ENCODE measurements around the gene KIF18B.
A peak's percentile ranks its signal among the peaks of the same experiment; 100 is the strongest.

Gene KIF18B

DNA sequence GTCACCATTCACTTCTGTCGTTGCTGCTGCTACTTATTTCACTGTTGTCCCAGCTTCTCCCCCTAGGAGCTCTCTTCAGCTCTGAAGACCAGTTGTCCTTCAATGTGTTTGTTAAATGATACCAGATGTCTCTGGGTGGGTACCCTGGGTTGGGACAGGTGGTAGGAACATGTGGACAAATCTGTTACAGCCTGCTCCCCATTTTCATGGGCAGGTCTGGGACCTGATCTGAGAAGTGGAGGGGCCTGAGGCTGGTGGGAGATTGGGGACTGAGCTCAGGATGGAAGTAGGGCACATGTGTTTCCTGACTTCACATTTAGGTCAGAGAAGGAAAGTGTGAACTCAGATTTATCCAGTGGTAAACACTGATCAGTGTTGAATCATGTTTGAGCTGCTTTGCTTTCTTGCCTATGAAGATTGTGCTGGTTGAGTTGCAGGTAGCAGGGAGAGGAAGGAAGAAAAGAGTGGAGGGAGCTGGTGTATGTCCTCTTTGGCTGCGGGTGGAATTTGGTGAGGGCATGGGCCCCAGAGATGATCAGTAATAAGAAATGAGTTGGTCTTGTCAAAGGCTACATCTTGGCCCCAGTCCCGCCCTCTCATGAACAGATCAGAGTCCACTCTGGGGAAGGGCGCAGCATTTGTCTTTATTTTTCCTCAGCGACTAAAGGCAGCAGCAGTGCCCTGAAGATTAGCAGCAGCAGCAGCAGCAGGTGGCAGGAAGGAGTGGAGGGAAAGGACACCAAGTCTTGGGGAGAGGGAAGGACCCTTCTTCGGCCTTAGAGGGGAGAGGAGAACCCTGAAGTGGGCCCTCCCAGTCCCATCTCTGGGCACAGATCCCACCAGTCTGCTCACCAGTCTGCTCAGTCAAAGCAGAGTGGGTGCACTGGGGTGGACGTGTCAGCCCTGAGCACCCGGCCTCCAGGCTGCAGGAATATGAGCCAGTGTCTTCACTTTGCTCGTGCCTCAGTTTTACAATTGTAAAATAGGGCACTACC, 42.3 kb downstream of the KIF18B start:
- DNase-seq (ENCODE audit: low spot score): no peak

DNA sequence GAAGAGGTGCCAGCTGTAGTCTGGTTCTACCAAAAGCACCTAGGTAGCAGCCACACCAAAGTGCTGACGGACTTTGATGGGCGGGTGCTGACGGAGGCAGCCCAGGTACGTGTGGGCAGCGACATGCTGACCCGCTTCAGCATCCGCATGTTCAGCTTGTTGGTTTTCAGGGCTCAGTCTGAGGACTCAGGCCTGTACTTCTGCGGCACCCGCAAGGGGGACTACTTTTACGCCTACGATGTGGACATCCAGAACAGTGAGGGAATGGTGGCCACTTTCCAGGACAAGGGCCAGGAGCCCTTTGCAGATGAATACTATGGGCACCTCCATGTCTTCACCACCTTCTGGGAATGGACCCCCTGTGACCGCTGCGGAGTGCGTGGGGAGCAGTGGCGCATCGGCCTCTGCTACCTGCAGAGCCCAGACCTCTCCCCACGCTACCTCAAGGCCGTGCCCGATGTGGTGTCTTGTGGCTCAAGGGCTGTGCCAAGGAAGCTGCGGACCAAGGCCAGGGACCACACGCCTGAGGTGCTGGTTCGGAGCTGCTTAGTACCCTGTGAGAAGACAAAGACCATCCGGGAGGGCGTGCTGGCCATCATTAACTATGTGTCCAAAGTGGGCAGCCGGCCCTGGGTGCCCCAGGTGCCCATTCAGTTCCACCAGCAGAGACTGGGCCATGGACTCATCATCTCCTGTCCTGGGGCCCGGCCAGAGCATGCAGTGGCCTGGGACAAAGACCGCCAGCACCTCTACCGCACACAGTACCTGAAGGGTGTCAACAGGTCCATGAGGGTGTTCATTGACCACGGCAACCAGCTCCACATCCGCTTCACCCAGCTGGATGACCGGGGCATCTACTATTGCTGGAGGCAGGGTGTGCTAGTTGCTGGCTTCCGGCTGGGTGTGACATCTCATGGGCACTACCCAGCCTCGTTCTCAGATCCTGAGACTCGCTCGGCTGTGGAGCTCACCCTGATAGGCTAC, 43.3 kb downstream of the KIF18B start:
- DNase-seq (ENCODE audit: low spot score): no peak

DNA sequence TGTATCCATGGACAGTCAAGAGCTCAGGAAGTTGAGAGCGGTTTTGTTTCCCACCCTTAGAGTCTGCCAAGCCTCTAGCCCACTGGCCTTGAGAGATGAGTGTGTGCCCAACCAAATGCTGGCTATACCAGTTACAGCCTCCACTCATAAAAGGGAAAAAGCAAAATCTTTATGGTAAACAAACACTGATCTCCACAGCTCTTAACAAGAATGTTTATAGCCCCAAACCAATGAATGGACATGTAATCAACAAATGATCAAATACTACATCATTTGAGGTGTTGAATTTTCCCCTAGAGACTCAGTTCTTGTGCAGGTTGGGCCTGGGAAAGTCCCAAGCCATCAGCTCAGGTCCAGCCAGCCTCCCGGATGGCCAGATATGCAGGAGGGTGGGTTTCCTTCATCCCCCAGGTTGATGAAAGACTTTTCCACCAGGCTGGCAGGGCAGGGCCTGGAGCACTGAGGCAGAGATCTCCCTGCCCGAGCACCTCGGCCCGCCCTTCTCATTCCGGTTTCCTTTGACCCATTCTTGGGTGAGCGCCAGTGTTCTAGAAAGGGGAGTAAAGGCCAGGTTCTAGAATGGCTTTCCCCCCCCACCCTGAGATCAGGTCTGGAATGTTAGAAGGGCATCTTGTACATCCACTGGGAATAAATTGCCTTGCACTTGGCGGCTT, 44.4 kb downstream of the KIF18B start:
- DNase-seq (ENCODE audit: low spot score): no peak

DNA sequence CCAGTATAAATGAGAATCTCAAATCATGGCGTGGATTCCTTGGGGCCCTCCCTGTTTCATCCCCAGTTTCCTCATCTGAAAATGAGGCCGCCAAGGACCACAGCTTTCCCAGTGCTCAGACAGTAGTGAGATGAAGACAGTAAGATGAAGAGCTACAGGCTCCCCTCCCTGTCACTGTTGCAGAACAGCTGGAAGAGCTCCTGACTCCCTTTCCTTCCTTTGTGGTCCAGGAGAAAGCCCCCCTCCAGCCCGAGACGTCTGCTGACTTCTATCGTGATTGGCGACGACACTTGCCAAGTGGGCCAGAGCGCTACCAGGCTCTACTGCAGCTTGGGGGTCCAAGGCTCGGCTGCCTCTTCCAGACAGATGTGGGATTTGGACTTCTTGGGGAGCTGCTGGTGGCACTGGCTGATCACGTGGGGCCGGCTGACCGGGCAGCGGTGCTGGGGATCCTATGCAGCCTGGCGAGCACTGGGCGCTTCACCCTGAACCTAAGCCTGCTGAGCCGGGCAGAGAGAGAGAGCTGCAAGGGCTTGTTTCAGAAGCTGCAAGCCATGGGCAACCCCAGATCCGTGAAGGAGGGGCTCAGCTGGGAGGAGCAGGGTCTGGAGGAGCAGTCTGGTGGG, 45.3 kb downstream of the KIF18B start:
- no peak for DNase-seq (ENCODE audit: low spot score)

DNA sequence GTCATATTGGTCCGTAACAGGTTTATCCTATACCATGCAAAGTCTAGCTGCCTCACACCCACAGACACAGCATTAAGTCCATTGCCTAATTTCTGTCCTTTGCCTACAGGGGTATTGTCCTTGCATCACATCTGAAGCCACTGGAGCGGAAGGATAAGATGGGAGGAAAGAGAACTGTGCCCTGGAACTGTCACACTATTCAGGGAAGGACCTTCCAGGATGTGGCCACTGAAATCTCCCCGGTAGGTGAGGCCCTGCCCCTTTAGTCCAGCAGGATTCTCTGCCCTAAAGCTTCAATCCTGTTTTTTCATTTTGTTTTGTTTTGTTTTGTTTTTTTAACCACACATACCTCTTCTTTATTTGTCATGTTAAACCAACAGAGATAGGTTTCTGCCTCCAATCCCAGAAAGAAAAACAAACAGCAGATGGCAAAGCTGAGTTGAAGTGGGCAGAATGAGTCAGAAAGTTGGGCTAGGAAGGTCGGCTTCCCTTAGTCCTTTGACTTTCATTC, 46.1 kb downstream of the KIF18B start:
- DNase-seq (ENCODE audit: low spot score): no peak

DNA sequence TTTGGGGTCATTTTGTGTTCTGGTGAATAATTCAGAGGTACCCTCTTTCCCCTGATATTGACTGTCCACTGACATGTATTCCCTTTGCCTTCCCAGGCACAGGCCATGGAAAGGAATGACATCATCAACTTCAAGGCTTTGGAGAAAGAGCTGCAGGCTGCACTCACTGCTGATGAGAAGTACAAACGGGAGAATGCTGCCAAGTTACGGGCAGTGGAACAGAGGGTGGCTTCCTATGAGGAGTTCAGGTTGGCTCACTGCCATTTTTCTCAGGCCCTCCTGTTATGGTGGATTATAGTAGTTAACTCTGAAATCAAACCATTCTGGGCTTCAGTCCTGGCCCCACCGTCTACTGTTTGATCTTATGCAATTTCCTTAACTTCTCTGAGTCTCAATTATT, 46.7 kb downstream of the KIF18B start:
- DNase-seq (ENCODE audit: low spot score): no peak

DNA sequence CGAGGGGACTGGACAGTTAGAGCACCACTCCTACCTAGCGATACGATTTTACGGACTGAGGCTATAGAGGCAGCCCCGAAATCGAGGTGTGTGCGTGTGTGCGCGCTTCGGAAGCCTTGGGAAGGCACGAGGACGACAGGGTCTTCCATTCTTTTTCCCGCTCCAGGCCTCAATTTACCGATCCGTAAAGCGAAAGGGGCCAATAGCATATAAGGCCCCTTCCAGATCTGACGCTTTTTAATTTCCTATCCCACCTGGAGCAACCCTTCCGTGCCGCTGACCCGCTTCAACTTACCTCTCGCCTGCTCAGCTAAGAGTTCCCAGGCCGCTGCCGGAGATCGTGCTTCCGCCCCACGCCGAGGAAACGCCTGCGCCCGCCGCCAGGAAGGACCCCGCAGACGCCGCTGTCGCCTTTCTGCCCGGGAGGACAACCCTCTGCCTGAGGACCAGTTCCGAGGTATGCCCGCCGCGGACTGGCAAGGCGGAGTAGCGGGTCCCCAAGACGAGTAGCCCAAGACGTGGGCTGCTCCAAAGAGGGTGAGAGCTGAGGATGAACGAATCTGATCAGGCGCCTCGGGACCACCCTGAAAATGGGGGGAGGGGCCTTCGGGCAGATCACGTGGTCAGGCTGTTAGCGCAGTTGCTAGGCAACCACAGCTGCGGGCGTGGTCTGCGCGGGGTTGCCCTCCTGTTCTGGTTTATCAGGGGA, 48.3 kb downstream of the KIF18B start, which contains the start of gene EFTUD2:
Gene EFTUD2, minus strand, starts transcription at position 372 of the 709 bp plus-strand sequence. CDS start 4,924 bp downstream, outside the sequence.
- peak; percentile 92 for DNase-seq (ENCODE audit: low spot score)

DNA sequence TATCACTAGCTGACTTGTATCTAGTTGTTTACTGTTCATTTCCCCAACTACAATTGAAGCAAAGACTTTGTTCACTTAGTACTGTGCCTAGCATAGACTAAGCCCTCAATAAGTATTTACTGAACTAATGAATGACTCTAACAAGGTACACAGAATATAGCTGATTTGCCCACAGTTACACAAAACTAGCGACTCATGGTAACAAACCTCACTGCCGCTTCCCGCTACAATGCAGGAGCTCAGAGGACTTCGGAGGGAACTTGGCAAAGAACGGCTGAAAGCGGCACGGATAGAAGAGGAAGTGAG, 48.9 kb downstream of the KIF18B start:
- DNase-seq (ENCODE audit: low spot score): peak; percentile 23

DNA sequence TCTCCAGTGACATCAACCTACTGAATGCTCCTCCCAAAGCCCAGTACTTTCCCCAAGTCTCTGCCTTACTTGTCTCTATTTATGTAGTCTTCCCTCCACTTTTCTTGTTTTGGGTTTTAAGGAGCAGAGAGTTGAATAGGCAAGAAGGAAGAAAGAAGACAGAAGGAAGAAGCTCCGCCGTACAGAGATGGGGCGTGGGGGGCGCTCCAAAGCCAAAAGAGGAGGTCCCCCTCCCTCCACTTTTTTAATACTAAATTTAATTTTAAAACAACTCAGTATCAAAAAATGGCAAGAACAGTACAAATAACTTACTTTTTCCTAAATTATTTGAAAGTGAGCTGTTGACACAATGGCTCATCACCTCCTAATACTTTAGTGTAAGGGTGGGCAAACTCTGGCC, 52.9 kb downstream of the KIF18B start:
- no peak for DNase-seq (ENCODE audit: low spot score)

DNA sequence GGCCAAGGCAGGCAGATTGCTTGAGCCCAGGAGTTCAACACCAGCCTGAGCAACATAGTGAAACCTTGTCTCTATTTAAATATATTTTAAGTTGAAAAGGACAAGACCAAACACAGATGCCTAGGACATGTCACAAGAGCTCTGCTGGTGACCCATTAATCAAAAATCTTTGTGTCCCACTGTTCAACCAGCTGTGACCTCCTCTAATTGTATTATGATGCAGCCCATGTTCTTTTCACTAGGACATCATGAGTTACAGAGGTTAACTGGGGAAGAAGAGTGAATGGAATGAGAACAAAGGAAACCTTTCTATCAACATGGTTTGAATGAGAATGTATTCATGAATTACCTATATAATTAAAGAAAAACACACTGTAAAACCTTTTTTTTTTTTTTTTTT, 55.3 kb downstream of the KIF18B start:
- no peak for DNase-seq (ENCODE audit: low spot score)

DNA sequence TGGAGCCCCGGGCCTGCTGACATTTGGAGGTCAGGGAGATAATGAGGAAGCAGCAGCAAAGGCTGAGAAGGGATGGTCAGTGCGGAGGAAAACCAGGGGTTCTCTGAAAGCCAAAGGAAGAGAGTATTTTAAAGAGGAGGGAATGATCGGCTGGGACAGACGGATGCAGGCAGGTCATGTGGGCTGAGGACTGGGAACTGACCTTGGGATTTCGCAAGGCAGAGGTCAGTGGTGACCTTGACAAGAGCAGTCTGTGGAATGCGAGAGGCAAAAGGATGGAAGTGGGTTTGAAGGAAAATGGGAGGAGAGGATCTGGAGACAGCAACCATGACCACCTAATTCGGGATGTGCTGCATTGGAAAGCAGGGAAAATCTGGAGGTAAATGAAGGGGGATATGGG, 58.6 kb downstream of the KIF18B start:
- DNase-seq (ENCODE audit: low spot score): no peak

DNA sequence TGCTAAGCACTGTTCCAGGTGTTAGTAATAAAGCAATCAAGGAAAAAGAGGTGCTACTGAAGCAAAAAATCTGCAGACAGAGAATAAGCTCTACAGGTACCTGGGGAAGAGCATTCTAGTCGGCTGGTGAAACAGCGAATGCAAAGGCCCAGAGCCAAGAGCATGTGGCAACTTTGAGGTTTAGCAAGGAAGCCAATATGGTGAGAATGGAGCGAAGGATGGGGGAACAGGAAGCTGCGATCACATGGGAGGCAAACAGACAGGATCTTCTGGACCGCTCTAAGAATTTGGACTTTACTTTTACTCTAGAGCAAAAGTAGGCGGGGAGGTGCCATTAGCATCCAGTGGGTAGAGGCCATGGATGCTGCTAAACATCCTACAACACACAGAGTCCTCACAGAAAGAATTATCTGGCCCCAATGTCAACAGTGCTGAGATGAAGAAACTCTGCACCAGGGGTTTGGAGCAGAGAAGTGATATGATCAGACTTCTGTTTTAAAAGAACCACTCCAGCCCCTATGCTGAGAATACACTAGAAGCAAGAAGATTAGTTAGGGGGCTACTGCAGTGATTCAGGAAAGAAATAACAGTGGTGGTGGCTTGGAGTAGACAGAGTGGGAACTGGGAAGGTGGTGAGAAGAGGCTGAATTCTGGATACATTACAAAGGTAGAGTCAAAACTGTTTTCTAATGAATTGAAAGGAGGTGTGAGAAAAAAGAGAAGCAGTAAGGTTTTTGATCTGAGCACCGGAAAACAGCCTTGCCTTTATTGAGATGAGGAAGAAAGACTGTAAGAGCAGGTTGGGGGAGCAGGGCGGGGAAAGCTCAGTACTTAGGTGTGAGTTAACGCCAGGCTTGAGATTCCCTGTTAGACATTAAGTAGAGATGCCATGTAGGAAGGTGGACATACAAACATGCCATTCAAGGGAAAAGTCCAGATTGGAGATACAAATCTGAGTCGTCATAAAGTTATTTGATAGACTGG, 59.3 kb downstream of the KIF18B start:
- DNase-seq (ENCODE audit: low spot score): peak; percentile 12

DNA sequence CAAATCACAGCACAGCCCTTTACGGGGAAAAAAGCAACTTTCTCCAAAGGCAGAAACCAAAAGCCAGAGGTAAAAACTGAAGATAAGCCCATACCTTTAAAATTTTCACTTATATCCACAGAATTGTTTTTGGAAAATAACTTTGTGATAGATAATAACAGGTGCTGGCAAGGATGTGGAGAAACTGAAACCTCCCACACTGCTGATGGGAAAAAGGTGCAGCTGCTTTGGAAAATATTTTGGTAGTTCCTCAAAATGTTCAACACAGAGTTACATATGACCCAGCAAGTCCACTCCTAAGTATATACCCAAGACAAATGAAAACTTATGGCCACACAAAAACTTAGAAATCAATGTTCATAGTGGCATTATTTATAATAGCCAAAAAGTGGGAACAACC, 60.6 kb downstream of the KIF18B start:
- DNase-seq (ENCODE audit: low spot score): no peak

DNA sequence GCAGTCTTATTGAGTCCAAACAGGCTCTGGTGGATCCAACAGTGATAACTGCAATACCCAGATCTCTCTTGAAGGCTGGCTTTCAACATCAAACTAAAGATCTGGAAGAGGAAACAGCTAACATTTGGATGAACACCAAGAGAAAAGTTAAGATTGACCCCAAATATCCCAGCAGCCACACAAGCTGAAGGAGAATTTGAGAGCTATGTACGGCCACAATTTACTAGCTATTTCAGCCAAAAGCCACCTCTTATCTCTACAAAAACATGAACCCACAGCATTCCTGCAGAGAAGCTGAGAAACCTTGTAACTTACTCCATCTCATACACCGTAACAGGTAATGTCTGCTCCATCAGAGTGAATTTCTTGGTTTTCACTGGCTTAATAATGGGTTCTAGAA, 62.6 kb downstream of the KIF18B start:
- DNase-seq (ENCODE audit: low spot score): no peak

DNA sequence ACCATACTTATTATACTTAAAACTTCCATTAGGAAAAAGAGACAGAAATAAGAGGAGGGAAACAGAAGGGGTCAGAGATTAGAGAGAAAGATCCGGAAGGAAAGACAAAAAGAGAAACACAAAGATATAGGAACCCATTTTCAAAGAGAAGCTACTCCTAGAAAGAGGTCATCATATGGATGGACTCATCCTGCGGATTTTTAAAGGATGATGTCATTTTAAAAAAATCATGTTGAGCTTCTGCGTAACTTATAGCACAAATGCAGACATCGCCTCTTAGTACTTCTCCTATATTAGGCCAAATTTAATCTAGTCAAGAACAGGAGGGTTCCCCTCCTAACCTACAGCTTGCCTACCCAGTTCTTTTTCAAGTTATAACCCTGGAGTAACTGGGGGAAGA, 66.4 kb downstream of the KIF18B start:
- DNase-seq (ENCODE audit: low spot score): no peak

DNA sequence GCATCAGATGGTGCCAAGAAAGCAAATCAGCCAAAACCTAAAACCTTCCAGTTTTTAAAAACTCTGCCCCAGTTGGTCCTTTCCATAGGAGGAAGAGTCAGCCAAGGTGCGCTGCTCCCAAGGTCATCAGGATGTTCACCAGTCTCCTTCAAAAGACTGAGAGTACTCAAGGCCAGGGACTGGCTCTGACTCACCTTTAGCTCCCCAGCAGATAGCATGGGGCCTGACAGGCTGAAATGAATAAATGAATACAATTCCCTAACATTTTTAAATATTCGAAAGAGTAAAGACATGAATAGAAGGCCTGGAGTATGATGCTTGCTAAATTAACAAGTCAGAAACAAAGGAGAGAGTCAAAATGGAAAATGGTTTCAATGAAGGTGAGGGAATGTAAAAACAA, 67.5 kb downstream of the KIF18B start:
- no peak for DNase-seq (ENCODE audit: low spot score)

DNA sequence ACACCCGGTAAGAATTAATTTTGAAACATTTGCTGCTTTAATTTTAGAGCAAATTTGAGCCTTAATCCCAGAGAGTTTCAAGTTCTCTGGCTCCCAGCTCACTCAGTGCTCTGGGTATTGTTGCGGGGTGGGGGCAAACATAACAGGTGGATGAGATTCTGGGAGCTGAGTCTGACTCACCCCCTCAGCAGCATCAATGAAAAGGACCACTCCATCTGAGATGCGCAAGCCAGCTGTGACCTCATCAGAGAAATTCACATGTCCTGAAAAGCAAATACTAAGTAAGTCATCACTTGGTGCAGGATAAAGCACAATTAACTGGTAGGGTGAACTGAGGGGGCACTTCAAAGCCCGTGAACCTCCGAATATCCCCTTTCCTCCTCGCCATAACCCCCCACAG, 68.2 kb downstream of the KIF18B start:
- no peak for DNase-seq (ENCODE audit: low spot score)

DNA sequence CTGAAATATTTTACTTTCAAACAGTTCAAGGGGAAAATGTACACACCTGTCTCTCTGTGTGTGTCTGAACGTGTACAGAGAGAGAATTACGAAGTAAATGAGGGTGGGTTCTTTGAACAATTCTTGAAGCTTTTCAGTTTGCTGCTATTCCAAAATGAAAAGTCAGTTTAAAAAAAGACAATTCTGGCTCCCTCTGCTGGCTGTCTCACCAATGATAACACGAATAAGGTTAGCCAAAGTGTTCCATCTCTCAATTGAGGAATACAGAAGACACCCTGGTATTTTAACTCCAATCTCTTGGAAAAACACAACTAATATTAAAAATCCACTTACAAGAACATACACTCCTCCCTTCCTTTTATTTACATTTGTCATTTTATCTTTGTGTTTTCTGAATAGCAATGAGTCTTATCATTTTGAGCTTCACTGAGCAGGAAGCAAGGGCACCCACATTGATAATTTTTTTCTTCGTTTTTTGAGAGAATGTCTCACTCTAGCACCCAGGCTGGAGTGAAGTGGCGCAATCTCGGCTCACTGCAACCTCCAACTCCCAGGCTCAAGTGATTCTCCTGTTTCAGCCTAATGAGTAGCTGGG, 68.8 kb downstream of the KIF18B start:
- DNase-seq (ENCODE audit: low spot score): peak; percentile 42

DNA sequence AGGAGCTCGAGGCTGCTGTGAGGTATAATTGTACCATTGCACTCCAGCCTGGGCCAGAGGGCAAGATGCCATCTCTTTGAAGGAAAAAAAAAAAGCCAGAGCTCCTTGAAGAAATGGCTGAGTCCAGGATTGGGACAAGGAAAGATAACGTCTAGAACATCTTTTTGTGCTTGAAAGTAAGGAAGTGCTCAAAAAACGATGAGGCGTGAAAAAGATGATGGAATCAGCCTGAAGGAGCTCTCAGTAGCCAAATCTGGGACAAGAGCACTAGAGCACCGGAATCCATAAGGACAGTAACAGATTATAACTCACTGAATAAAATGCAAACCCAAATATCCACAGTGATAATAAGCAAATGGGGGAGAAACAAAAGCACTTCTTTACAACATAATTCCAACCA, 70.5 kb downstream of the KIF18B start:
- DNase-seq (ENCODE audit: low spot score): no peak
